Measurements from ENCODE around the gene NBEAL2. TPM values are rescaled to one million over a fixed set of nuclear protein-coding genes. Genes with fewer than 3 reads are reported as not detected.

Gene NBEAL2
- total and polyA plus RNA-seq, 10 of the 15 experiments (the other 5 are each of a cell fraction or from before 2014, with no cell fraction given), result 0.07 to 127 (median 29.4) TPM

- ChIA-PET POLR2A (interaction anchor here (0.5 kb wide), 1 partner anchor 83 kb away, joined by 3 read pairs; no protein-coding TSS in a partner anchor), SMC1A (ENCODE audit: uncharacterized antibody, unreplicated experiment) (interaction anchor here (0.9 kb wide), 1 partner anchor 72 kb away, joined by 3 read pairs; no protein-coding TSS in a partner anchor), CTCF (no interaction called here), RAD21 (ENCODE audit: unreplicated experiment) (no interaction called here)
- intact Hi-C loops (cut with micrococcal nuclease; ENCODE audit: unreplicated experiment) (no loop called here), in situ Hi-C loops (cut with MboI) (no loop called here)
- Histone ChIP-seq H3K79me2 (ENCODE audit: control insufficient read depth, insufficient read depth, low read length) (peaks cover 12% of the 10 kb centered on the region), H3K4me3 (no peak overlapping the region), H3K27me3 (replicated peaks in 1 of 2; ENCODE audit: control insufficient read depth in 2 of 2, insufficient read depth in 2 of 2, low read length in 1 of 2) (no peaks in the 10 kb centered on the region), H3K4me2 (ENCODE audit: control insufficient read depth, insufficient read depth) (no peak overlapping the region), H3K9me3 (replicated peaks; ENCODE audit: control insufficient read depth, insufficient read depth, low read length) (no peaks in the 10 kb centered on the region), H4K20me1 (ENCODE audit: control insufficient read depth, insufficient read depth) (no peaks in the 10 kb centered on the region), H3K36me3 (ENCODE audit: control insufficient read depth in 2 of 2, insufficient read depth in 2 of 2, low read length in 1 of 2) (peaks cover 17 to 38% of the 10 kb centered on the region in 2 experiments; a peak in 3 of 4 replicates), H3K9ac (ENCODE audit: control insufficient read depth, insufficient read depth, low read length) (no peak overlapping the region), H3K27ac (ENCODE audit: control insufficient read depth, insufficient read depth) (no peak overlapping the region), H2AFZ (ENCODE audit: control insufficient read depth, low read depth, low read length) (no peak overlapping the region), H3K4me1 (ENCODE audit: control insufficient read depth, insufficient read depth, low read length) (peaks cover 18% of the 10 kb centered on the region)
- FAIRE-seq (no peak), DNase-seq (ENCODE audit: low read depth, low spot score) (no peak), ATAC-seq (no peak)
- 96% methylated on average over 29 of the region's 29 CpGs for WGBS (ENCODE audit: insufficient coverage, insufficient replicate concordance, low lambda C conversion rate, missing lambda C conversion rate)
- BruUV-seq (replicated peaks), result no TSS peak
- no peak for TF ChIP-seq HSF1 (IDR thresholded peaks at IDR 0.05; ENCODE audit: low read depth, low read length)
- no peak for TF ChIP-seq KDM1A (IDR thresholded peaks at IDR 0.05; ENCODE audit: borderline replicate concordance)
- TF ChIP-seq TBL1XR1 (IDR thresholded peaks at IDR 0.05; ENCODE audit: low read depth, low read length), result no peak
- TF ChIP-seq SMAD1 (IDR thresholded peaks at IDR 0.05; ENCODE audit: low read depth, partially characterized antibody), result no peak
- TF ChIP-seq FOS (IDR thresholded peaks at IDR 0.05; ENCODE audit: borderline replicate concordance, extremely low read depth, insufficient read length), result no peak
- TF ChIP-seq IKZF1 (conservative IDR thresholded peaks at IDR 0.05), result no peak
- TF ChIP-seq ESRRA (IDR thresholded peaks at IDR 0.05; ENCODE audit: low read length), result no peak
- no peak for TF ChIP-seq CUX1 (IDR thresholded peaks at IDR 0.05; ENCODE audit: insufficient replicate concordance, low read depth, low read length)
- no peak for TF ChIP-seq ZBTB33 (IDR thresholded peaks at IDR 0.05)
- no peak for TF ChIP-seq ZBED1 (IDR thresholded peaks at IDR 0.05; ENCODE audit: borderline replicate concordance)
- TF ChIP-seq FOXM1 (IDR thresholded peaks at IDR 0.05; ENCODE audit: low read depth, low read length), result no peak
- no peak for TF ChIP-seq FOXK2 (IDR thresholded peaks at IDR 0.05)
- TF ChIP-seq ATF3 (IDR thresholded peaks at IDR 0.05; ENCODE audit: borderline replicate concordance, extremely low read depth, low read depth, low read length), result no peak
These were observed 15.6 kb downstream of the NBEAL2 start for GRCh38 chr3:46994801-46995731.

Data from GM12878 (cell line).